H1 (cell line): ENCODE results near the gene PBX1. TPM values are rescaled to one million over a fixed set of nuclear protein-coding genes. Genes with fewer than 3 reads are reported as not detected.

Source experiments
- CTCF ChIA-PET: fragments of 300-600 bp; sonication (Branson Sonifier 250); formaldehyde crosslinking; loops from one replicate; lab custom pipeline; 2021; ENCODE audit not compliant: partially characterized antibody; lab: Charles Lee
- POLR2A ChIA-PET: fragments of 300-600 bp; sonication (Branson Sonifier 250); formaldehyde crosslinking; loops from one replicate; lab custom pipeline; 2021; ENCODE audit warnings: inconsistent platforms; ENCODE audit not compliant: partially characterized antibody; lab: Charles Lee
- DNase-seq, 2 experiments: peaks; one replicate each; pipeline versions ENCODE4 v3.0.0 to v3.0.0-alpha.2; 2010 to 2022; ENCODE audit warnings: low spot score in 2 of 2, low read depth in 1 of 2, mixed read lengths in 1 of 2
- FAIRE-seq: peaks from 2 replicates; lab custom pipeline; 2011; peaks lifted over from hg19 to GRCh38; lab: Jason Lieb, UNC
- H2AFZ ChIP-seq: 2 replicates; pipeline ENCODE4 v1.8.1; 2012; ENCODE audit warnings: low read length, inconsistent platforms
- H2AK5ac ChIP-seq: 2 replicates; pipeline ENCODE4 v1.6.1; 2013; ENCODE audit warnings: low read depth, low read length
- H2BK120ac ChIP-seq: replicated peaks from 2 replicates; pipeline ENCODE3; 2013; ENCODE audit warnings: low read depth, low read length, inconsistent platforms
- H2BK12ac ChIP-seq: 2 replicates; pipeline ENCODE4 v1.6.1; 2013; ENCODE audit warnings: low read depth, low read length
- H2BK15ac ChIP-seq: 2 replicates; pipeline ENCODE4 v1.6.1; 2013; ENCODE audit warnings: low read length
- H2BK20ac ChIP-seq: 2 replicates; pipeline ENCODE4 v1.6.1; 2013; ENCODE audit warnings: low read length
- H2BK5ac ChIP-seq: 2 replicates; pipeline ENCODE4 v1.6.1; 2013; ENCODE audit warnings: low read depth, low read length
- H3K14ac ChIP-seq: 2 replicates; pipeline ENCODE4 v1.6.1; 2013; ENCODE audit warnings: inconsistent platforms; ENCODE audit not compliant: insufficient read length
- H3K18ac ChIP-seq: 2 replicates; pipeline ENCODE4 v1.6.1; 2013; ENCODE audit warnings: low read length; ENCODE audit errors: extremely low read depth
- H3K23ac ChIP-seq: 2 replicates; pipeline ENCODE4 v1.6.1; 2013; ENCODE audit warnings: inconsistent platforms; ENCODE audit not compliant: insufficient read length
- H3K23me2 ChIP-seq: 2 replicates; pipeline ENCODE4 v1.6.1; 2013; ENCODE audit warnings: low read depth, low read length
- H3K27ac ChIP-seq: 2 replicates; pipeline ENCODE4 v1.6.1; 2011; ENCODE audit warnings: low read depth, low read length, inconsistent platforms
- H3K27me3 ChIP-seq, 4 experiments: replicated peaks in 1 of 4; 1 replicate in 1 of 4; 2 replicates in 3 of 4; pipeline versions ENCODE4 v1.6.1 to v1.8.1; 2011 to 2013; ENCODE audit warnings: low read length in 3 of 4, mild to moderate bottlenecking in 3 of 4, inconsistent platforms in 2 of 4, mixed read lengths in 2 of 4, moderate library complexity in 1 of 4; ENCODE audit not compliant: control insufficient read depth in 3 of 4, insufficient read depth in 3 of 4; ENCODE audit errors: extremely low read depth in 1 of 4
- H3K36me3 ChIP-seq, 4 experiments: 2 replicates each; pipeline versions ENCODE4 v1.6.1 to v1.8.1; 2011 to 2013; ENCODE audit warnings: mild to moderate bottlenecking in 4 of 4, low read length in 3 of 4, moderate library complexity in 2 of 4, control low read depth in 1 of 4, inconsistent platforms in 1 of 4; ENCODE audit not compliant: insufficient read depth in 4 of 4, control insufficient read depth in 2 of 4
- H3K4ac ChIP-seq: replicated peaks from 2 replicates; pipeline ENCODE3; 2013; ENCODE audit warnings: low read length, low read depth, mixed read lengths, inconsistent platforms; ENCODE audit not compliant: insufficient read length
- H3K4me1 ChIP-seq, 4 experiments: replicated peaks in 1 of 4; 1 replicate in 1 of 4; 2 replicates in 3 of 4; pipeline versions ENCODE4 v1.6.1 to v1.8.1; 2011 to 2013; ENCODE audit warnings: low read length in 3 of 4, inconsistent platforms in 2 of 4, mixed read lengths in 1 of 4; ENCODE audit not compliant: insufficient read depth in 4 of 4, control insufficient read depth in 3 of 4
- H3K4me2 ChIP-seq, 2 experiments: 2 replicates each; pipeline versions ENCODE4 v1.6.1 to v1.8.1; 2011 to 2013; ENCODE audit warnings: low read depth in 2 of 2, low read length in 2 of 2, control low read depth in 1 of 2, inconsistent platforms in 1 of 2, mild to moderate bottlenecking in 1 of 2; ENCODE audit not compliant: insufficient read depth in 1 of 2
- H3K4me3 ChIP-seq, 4 experiments: fragments of 200-600, 300-600 bp in 1 of 4; sonication (generic), shearing (Covaris generic), sonication (Bioruptor Twin) in 1 of 4; 2 replicates each; pipeline versions ENCODE4 v1.5.1 to v1.8.1; 2011 to 2016; ENCODE audit warnings: low read length in 4 of 4, low read depth in 3 of 4, control low read depth in 2 of 4, inconsistent platforms in 2 of 4, mild to moderate bottlenecking in 2 of 4, mixed read lengths in 1 of 4, moderate library complexity in 1 of 4; ENCODE audit not compliant: insufficient read depth in 2 of 4; ENCODE audit errors: extremely low read depth in 1 of 4
- H3K56ac ChIP-seq: replicated peaks from 2 replicates; pipeline ENCODE3; 2013; ENCODE audit warnings: low read depth, mild to moderate bottlenecking, mixed read lengths, low read length, inconsistent platforms; ENCODE audit not compliant: insufficient read length
- H3K79me1 ChIP-seq: 2 replicates; pipeline ENCODE4 v1.6.1; 2013; ENCODE audit warnings: low read depth, low read length, control low read depth
- H3K79me2 ChIP-seq, 2 experiments: 2 replicates each; pipeline versions ENCODE4 v1.6.1 to v1.8.1; 2012 to 2013; ENCODE audit warnings: low read length in 2 of 2, mild to moderate bottlenecking in 2 of 2, inconsistent platforms in 1 of 2; ENCODE audit not compliant: insufficient read depth in 2 of 2, control insufficient read depth in 1 of 2
- H3K9ac ChIP-seq, 4 experiments: replicated peaks in 1 of 4; 1 replicate in 1 of 4; 2 replicates in 3 of 4; pipeline versions ENCODE4 v1.6.1 to v1.8.1; 2011 to 2013; ENCODE audit warnings: low read depth in 3 of 4, low read length in 3 of 4, control low read depth in 2 of 4, mild to moderate bottlenecking in 2 of 4, moderate library complexity in 2 of 4, inconsistent platforms in 1 of 4; ENCODE audit errors: extremely low read depth in 1 of 4
- H3K9me3 ChIP-seq, 2 experiments: 2 replicates each; pipeline versions ENCODE4 v1.6.1 to v1.8.1; 2012 to 2013; ENCODE audit warnings: mild to moderate bottlenecking in 2 of 2, moderate library complexity in 2 of 2, control low read depth in 1 of 2, inconsistent platforms in 1 of 2, low read depth in 1 of 2, low read length in 1 of 2, mixed read lengths in 1 of 2; ENCODE audit not compliant: insufficient read depth in 2 of 2
- H4K20me1 ChIP-seq, 2 experiments: replicated peaks in 1 of 2; 2 replicates each; pipeline versions ENCODE3 to v1.8.1; 2011 to 2013; ENCODE audit warnings: inconsistent platforms in 2 of 2, low read length in 2 of 2, mild to moderate bottlenecking in 1 of 2; ENCODE audit not compliant: insufficient read depth in 2 of 2, control insufficient read depth in 1 of 2
- H4K5ac ChIP-seq: 2 replicates; pipeline ENCODE4 v1.6.1; 2013; ENCODE audit warnings: low read length, low read depth, mixed read lengths, inconsistent platforms; ENCODE audit not compliant: insufficient read length
- H4K8ac ChIP-seq: 2 replicates; pipeline ENCODE4 v1.8.0; 2013; ENCODE audit warnings: mild to moderate bottlenecking, moderate library complexity, low read length, inconsistent platforms; ENCODE audit not compliant: insufficient read depth; ENCODE audit errors: extremely low read depth
- H4K91ac ChIP-seq: replicated peaks from 2 replicates; pipeline ENCODE3; 2013; ENCODE audit warnings: low read length, mixed read lengths, inconsistent platforms; ENCODE audit not compliant: insufficient read length
- RAD21 ChIP-seq, 2 experiments: IDR thresholded peaks in 1 of 2; conservative IDR thresholded peaks in 1 of 2; 2 replicates each; pipeline ENCODE4 v1.6.1; 2011; ENCODE audit warnings: low read depth in 2 of 2, low read length in 2 of 2, improper control_type of control experiment in 1 of 2, inconsistent platforms in 1 of 2, mild to moderate bottlenecking in 1 of 2, moderate library complexity in 1 of 2
- SRF ChIP-seq: IDR thresholded peaks from 2 replicates; pipeline ENCODE4 v1.6.1; 2011; ENCODE audit warnings: mild to moderate bottlenecking, low read depth, low read length, moderate library complexity
- WGBS, 2 experiments: shearing (Covaris generic) in 1 of 2; methylation state at CpG; one replicate each; pipeline versions ENCODE4 v1.1.6 to v1.1.7; 2013 to 2015; ENCODE audit warnings: low lambda C conversion rate in 2 of 2, mixed read lengths in 2 of 2, inconsistent platforms in 1 of 2, low coverage in 1 of 2, missing lambda C conversion rate in 1 of 2; ENCODE audit not compliant: insufficient replicate concordance in 2 of 2, insufficient coverage in 1 of 2, insufficient read length in 1 of 2; ENCODE audit errors: extremely low coverage in 1 of 2, missing lambda C conversion rate in 1 of 2; 5-methylcytosine and 5-hydroxymethylcytosine counted together
- polyA plus RNA-seq, 7 experiments: library from polyadenylated mRNA; depleted of rRNA in 3 of 7; stranded (reverse) in 5 of 7; unstranded in 2 of 7; fragments of >200 nt in 5 of 7; fragments of 200-250 nt in 2 of 7; gene quantifications; 1 replicate in 5 of 7; 2 replicates in 1 of 7; 4 replicates in 1 of 7; pipeline versions ENCODE4 v1.2.1 to v1.2.3, GENCODE V29; 2011 to 2013; ENCODE audit warnings: missing spikeins in 2 of 7, mixed read lengths in 2 of 7
- total RNA-seq: library from RNA; stranded (reverse); fragmentation: NEBNext Ultra II Directional; extraction: Animal tissue kit (Norgen Biotek cat#: 25700); gene quantifications from 2 replicates; pipeline ENCODE4 v1.2.1, GENCODE V29; 2021

Gene PBX1
- total and polyA plus RNA-seq, 2 of the 8 experiments (the other 6 are each of a cell fraction or from before 2014, with no cell fraction given) = 87.4 to 124 TPM

DNA sequence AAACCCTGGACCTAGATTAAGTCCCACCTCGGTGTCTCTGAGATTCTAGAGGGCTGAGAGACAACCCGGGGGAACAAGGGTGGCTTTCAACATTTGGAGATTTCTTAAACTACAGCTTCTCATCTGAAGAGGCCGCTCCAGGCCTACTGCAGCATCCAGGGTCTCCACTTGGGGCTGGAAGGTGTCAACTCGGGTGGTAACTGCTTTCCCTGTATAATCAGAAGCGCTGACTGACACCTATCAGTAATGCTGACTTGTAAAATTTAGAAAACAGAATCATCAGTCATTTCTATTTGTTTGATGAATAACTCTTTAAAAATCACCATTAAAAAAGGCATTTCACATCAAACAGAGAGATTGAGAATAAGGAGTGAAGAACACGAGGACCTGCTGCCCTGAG lies 226.0 kb downstream of the PBX1 start:
- peaks cover 0 to 21% (median 9%) of the 10 kb centered on the region in 4 experiments; a peak in 5 of 7 replicates for H3K4me1 ChIP-seq
- CTCF ChIA-PET = interaction anchor here (0.7 to 10.2 kb wide), 7 partner anchors 10 to 959 kb away, joined by 3 to 88 read pairs (median 10); no protein-coding TSS in a partner anchor
- no peak overlapping the region for H2BK120ac ChIP-seq

More for the DNA sequence above, 226.0 kb downstream of the PBX1 start:
- WGBS, 2 experiments = 82% methylated on average over 6 of the region's 6 CpGs; no CpG with 5 or more reads in 1 of the 2 experiments
- Histone ChIP-seq H2BK15ac (no peak overlapping the region), H2BK20ac (no peak overlapping the region), H3K23ac (no peak overlapping the region), H3K23me2 (no peaks in the 10 kb centered on the region), H3K27me3 (no peaks in the 10 kb centered on the region), H3K9ac (no peak overlapping the region), H4K91ac (no peak overlapping the region), H3K79me1 (peaks cover 2% of the 10 kb centered on the region; the same call in 1 of the 2 replicates), H2BK12ac (no peak overlapping the region), H4K20me1 (peaks cover 5 to 12% of the 10 kb centered on the region in 2 experiments), H3K9me3 (no peaks in the 10 kb centered on the region), H2AK5ac (no peak overlapping the region), H3K4me3 (no peak overlapping the region), H4K5ac (no peak overlapping the region), H3K56ac (no peak overlapping the region), H4K8ac (no peak overlapping the region), H3K4ac (no peak overlapping the region), H3K14ac (no peak overlapping the region), H3K18ac (no peak overlapping the region), H3K79me2 (peaks cover 5 to 63% of the 10 kb centered on the region in 2 experiments; a peak in 3 of 4 replicates), H3K4me2 (no peak overlapping the region), H2BK5ac (no peak overlapping the region), H3K36me3 (no peaks in the 10 kb centered on the region; a peak in 1 of 8 replicates), H3K27ac (no peak overlapping the region)
- POLR2A ChIA-PET = no interaction called here
- no peak for DNase-seq
- FAIRE-seq = no peak
- TF ChIP-seq SRF = no peak
- TF ChIP-seq RAD21 (IDR thresholded peaks at IDR 0.05 in 1 of 2, conservative IDR thresholded peaks at IDR 0.05 in 1 of 2; ENCODE audit: low read depth in 2 of 2, low read length in 2 of 2) = peak in 1 of 2 experiments; percentile 4; a peak in 1 of 4 replicates
- TF ChIP-seq, all 59 proteins: peak for 1
- H2AFZ ChIP-seq = no peak overlapping the region
